DOHH2 (cell line): ENCODE results near the gene PNPLA8.

Source experiments
- H3F3A ChIP-seq: fragments of 200-600 bp; sonication (generic), shearing (Covaris generic); 2 replicates; pipeline ENCODE4 v1.6.0; 2016; ENCODE audit warnings: antibody characterized with exemption, mild to moderate bottlenecking; ENCODE audit not compliant: control insufficient read depth, insufficient read depth
- H3K27ac ChIP-seq: fragments of 200-600 bp; sonication (generic); 2 replicates; pipeline ENCODE4 v1.5.1; 2014; ENCODE audit warnings: low read depth, mild to moderate bottlenecking, low read length, moderate library complexity
- H3K27me3 ChIP-seq: fragments of 200-600 bp; sonication (generic); 2 replicates; pipeline ENCODE4 v1.6.1; 2014; ENCODE audit warnings: mild to moderate bottlenecking, low read length, mixed read lengths; ENCODE audit not compliant: control insufficient read depth
- H3K36me3 ChIP-seq: fragments of 200-600 bp; sonication (generic); 2 replicates; pipeline ENCODE4 v1.6.1; 2014; ENCODE audit warnings: mild to moderate bottlenecking, low read length, moderate library complexity, mixed read lengths; ENCODE audit not compliant: control insufficient read depth
- H3K4me1 ChIP-seq: fragments of 200-600 bp; sonication (generic); 2 replicates; pipeline ENCODE4 v1.6.1; 2014; ENCODE audit warnings: mild to moderate bottlenecking, low read length, mixed read lengths; ENCODE audit not compliant: control insufficient read depth
- H3K4me2 ChIP-seq: fragments of 200-600 bp; sonication (generic); 2 replicates; pipeline ENCODE4 v1.6.0; 2014; ENCODE audit warnings: mild to moderate bottlenecking, low read length, moderate library complexity
- H3K4me3 ChIP-seq: fragments of 200-600 bp; sonication (generic); 2 replicates; pipeline ENCODE4 v1.5.1; 2014; ENCODE audit warnings: mild to moderate bottlenecking, low read length, mixed read lengths
- H3K79me2 ChIP-seq: fragments of 200-600 bp; sonication (generic); 2 replicates; pipeline ENCODE4 v1.6.1; 2014; ENCODE audit warnings: mild to moderate bottlenecking, low read length, mixed read lengths; ENCODE audit not compliant: control insufficient read depth
- H3K9me2 ChIP-seq: fragments of 200-600 bp; sonication (generic); replicated peaks from 2 replicates; pipeline ENCODE4 v1.6.1; 2014; ENCODE audit warnings: mild to moderate bottlenecking, low read length, mixed read lengths; ENCODE audit not compliant: control insufficient read depth
- H3K9me3 ChIP-seq: fragments of 200-600 bp; sonication (generic); 2 replicates; pipeline ENCODE4 v1.6.1; 2014; ENCODE audit warnings: antibody characterized with exemption, low read length, mixed read lengths; ENCODE audit not compliant: control insufficient read depth, insufficient read depth
- H4K20me1 ChIP-seq: fragments of 200-600 bp; sonication (generic); 2 replicates; pipeline ENCODE4 v1.6.0; 2014; ENCODE audit warnings: low read depth, mild to moderate bottlenecking, antibody characterized with exemption, low read length, moderate library complexity; ENCODE audit not compliant: control insufficient read depth, insufficient read depth
- CTCF ChIP-seq: fragments of 200-600 bp; sonication (generic); IDR thresholded peaks from one replicate; pipeline ENCODE4 v1.5.1; 2014; ENCODE audit warnings: antibody characterized with exemption, mild to moderate bottlenecking, low read depth, low read length; ENCODE audit not compliant: poor library complexity, severe bottlenecking
- EZH2phosphoT487 ChIP-seq: fragments of 200-600 bp; sonication (generic); IDR thresholded peaks from 2 replicates; pipeline ENCODE4 v1.6.1; 2017; ENCODE audit warnings: borderline replicate concordance, mild to moderate bottlenecking, antibody characterized with exemption, low read length, moderate library complexity, mixed read lengths

The PNPLA8 gene

GRCh38 chr7:108450160-108450559, 75.8 kb downstream of the PNPLA8 start:
- Histone ChIP-seq H3K27me3 (peaks cover 61% of the 10 kb centered on the region), H3K36me3 (no peaks in the 10 kb centered on the region), H3K79me2 (no peaks in the 10 kb centered on the region), H3F3A (peaks cover 5% of the 10 kb centered on the region; the same call in 1 of the 2 replicates), H4K20me1 (no peaks in the 10 kb centered on the region), H3K4me3 (no peak overlapping the region), H3K4me1 (peaks cover 8% of the 10 kb centered on the region), H3K9me2 (no peaks in the 10 kb centered on the region), H3K4me2 (no peak overlapping the region), H3K9me3 (no peaks in the 10 kb centered on the region), H3K27ac (no peak overlapping the region)
- no peak for TF ChIP-seq CTCF
- no peak for TF ChIP-seq EZH2phosphoT487

- TF ChIP-seq CTCF, result no peak
- TF ChIP-seq EZH2phosphoT487, result no peak
- no peaks in the 10 kb centered on the region for H3K9me2 ChIP-seq
- H3K36me3 ChIP-seq, result no peaks in the 10 kb centered on the region
- no peaks in the 10 kb centered on the region for H3K79me2 ChIP-seq
- H3K27me3 ChIP-seq, result peaks cover 55% of the 10 kb centered on the region
- H4K20me1 ChIP-seq, result no peaks in the 10 kb centered on the region
- no peaks in the 10 kb centered on the region for H3K9me3 ChIP-seq
- no peak overlapping the region for H3K4me3 ChIP-seq
- peaks cover 1% of the 10 kb centered on the region for H3K4me1 ChIP-seq
- no peak overlapping the region for H3K27ac ChIP-seq
- no peak overlapping the region for H3K4me2 ChIP-seq
- peaks cover 5% of the 10 kb centered on the region; the same call in 1 of the 2 replicates for H3F3A ChIP-seq
Measured at GRCh38 chr7:108449521-108449920, 76.4 kb downstream of the PNPLA8 start.

GRCh38 chr7:108448584-108449505, 77.1 kb downstream of the PNPLA8 start:
- Histone ChIP-seq H3K27me3 (peaks cover 48% of the 10 kb centered on the region), H3K9me2 (no peaks in the 10 kb centered on the region), H3K79me2 (no peaks in the 10 kb centered on the region), H3K9me3 (no peaks in the 10 kb centered on the region), H3K4me3 (no peak overlapping the region), H4K20me1 (no peaks in the 10 kb centered on the region), H3K36me3 (no peaks in the 10 kb centered on the region), H3K27ac (no peak overlapping the region), H3K4me1 (no peaks in the 10 kb centered on the region), H3K4me2 (no peak overlapping the region), H3F3A (no peaks in the 10 kb centered on the region)
- TF ChIP-seq CTCF, result no peak
- TF ChIP-seq EZH2phosphoT487, result no peak
